Measurements from ENCODE around the gene TBC1D13. TPM values are rescaled to one million over a fixed set of nuclear protein-coding genes. Genes with fewer than 3 reads are reported as not detected.
A peak's percentile ranks its signal among the peaks of the same experiment; 100 is the strongest.

Gene TBC1D13
- total and polyA plus RNA-seq, 9 of the 15 experiments (the other 6 are each of a cell fraction or from before 2014, with no cell fraction given): 2.3 to 28.7 (median 11.4) TPM

- TF ChIP-seq E2F5 (CRISPR knock-in tag; IDR thresholded peaks at IDR 0.05) (peak; percentile 81), CGGBP1 (CRISPR knock-in tag; IDR thresholded peaks at IDR 0.05) (peak; percentile 98), ZBTB33 (CRISPR knock-in tag; IDR thresholded peaks at IDR 0.05) (peak; percentile 93), ZC3H4 (CRISPR knock-in tag; IDR thresholded peaks at IDR 0.05; ENCODE audit: borderline replicate concordance) (no peak), AFF1 (IDR thresholded peaks at IDR 0.05; ENCODE audit: low read depth in 1 of 2, partially characterized antibody in 2 of 2) (peak in 1 of 2 experiments; percentile 49), ZNF707 (CRISPR knock-in tag; conservative IDR thresholded peaks at IDR 0.05) (no peak), HNRNPK (IDR thresholded peaks at IDR 0.05; ENCODE audit: low read depth, low read length, poor library complexity, severe bottlenecking) (peak; percentile 27), CBFA2T3 (IDR thresholded peaks at IDR 0.05) (peak; percentile 42), STAT5B (CRISPR knock-in tag; IDR thresholded peaks at IDR 0.05) (no peak), TARDBP (IDR thresholded peaks at IDR 0.05) (peak; percentile 79; the same call in 1 of the 2 replicates), ZNF449 (CRISPR knock-in tag; IDR thresholded peaks at IDR 0.05) (no peak), COPS2 (conservative IDR thresholded peaks at IDR 0.05) (no peak), SIN3A (IDR thresholded peaks at IDR 0.05; ENCODE audit: borderline replicate concordance in 2 of 2, control insufficient read depth in 1 of 2, low read depth in 2 of 2, low read length in 2 of 2) (peak; percentile 67 to 72; a peak in 3 of 4 replicates)
These were observed at the start of gene TBC1D13 (continued) for GRCh38 chr9:128786681-128787601.
